GM21381 (cell line): ENCODE results near the gene GBP5.
"Not testable (repeated sequence)": the region's sequence is repeated elsewhere in the genome, so short reads cannot be mapped to it uniquely, and the experiment has no call there.

Source experiments
- ATAC-seq: cut with Tn5 transposase; IDR thresholded peaks from one replicate; pipeline ENCODE4 v1.9.1; 2021; ENCODE audit warnings: mild to moderate bottlenecking, moderate library complexity; ENCODE audit not compliant: unreplicated experiment

The GBP5 gene

DNA sequence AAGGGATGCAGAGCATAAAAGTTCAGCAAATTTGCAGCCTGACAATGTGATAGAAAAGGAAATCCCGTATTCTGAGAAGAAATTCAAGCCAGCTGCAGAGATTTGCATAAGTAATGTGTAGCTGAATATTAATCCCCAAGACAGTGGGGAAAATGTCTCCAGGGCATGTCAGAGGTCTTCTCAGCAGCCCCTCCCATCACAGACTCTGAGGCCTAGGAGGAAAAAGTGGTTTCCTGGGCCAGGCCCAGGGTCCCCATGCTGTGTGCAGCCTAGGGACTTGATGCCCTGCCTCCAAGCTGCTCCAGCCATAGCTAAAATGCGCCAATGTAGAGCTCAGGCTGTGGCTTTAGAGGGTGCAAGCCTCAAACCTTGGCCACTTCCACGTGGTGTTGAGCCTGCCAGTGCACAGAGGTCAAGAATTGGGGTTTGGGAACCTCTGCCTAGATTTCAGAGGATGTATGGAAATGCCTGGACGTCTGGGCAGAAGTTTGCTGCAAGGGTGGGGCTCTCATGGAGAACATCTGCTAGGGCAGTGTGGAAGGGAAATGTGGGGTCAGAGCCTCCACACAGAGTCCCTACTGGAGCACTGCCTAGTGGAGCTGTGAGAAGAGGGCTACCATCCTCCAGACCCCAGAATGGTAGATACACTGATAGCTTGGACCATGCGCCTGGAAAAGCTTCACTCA, 11.6 kb upstream of the GBP5 start:
- not testable (repeated sequence) for ATAC-seq

DNA sequence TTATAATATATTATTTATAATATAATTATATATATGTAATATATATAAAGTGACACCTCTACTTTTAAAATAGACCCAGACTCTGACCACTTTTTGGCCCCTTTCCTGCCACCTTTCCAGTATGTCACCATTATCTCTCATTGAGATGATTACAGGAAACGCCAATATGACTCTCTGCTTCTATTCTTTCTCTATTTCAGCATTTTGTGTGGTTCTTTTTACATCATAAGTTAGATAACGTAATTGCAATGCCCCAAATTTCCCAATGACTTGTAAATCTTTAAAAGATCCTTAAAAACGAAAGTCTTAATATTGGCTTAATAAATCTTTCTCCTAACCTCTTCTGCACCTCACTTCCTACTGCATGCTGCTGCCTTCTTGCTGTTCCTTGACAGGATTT, 8.1 kb upstream of the GBP5 start:
- ATAC-seq: no peak

DNA sequence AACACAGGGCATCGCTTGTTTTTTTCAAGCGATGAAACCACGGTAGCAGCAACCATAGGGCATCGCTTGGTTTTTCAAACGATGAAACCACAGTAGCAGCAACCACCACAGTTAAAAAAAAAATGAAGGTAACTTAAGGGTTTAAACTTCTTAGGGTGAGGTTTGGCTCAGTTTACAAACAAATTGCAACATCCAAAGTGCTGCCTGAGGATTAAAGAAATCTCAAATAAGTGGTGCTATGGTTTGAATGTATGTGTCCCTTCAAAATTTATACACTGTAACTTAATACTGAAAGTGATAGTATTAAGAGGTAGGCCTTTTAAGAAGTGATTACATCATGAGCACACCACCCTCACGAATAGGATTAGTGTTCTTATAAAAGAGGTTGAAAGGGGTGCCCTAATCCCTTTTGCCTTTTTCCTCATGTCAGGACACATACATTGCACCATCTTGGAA, 6.4 kb upstream of the GBP5 start:
- ATAC-seq: no peak

DNA sequence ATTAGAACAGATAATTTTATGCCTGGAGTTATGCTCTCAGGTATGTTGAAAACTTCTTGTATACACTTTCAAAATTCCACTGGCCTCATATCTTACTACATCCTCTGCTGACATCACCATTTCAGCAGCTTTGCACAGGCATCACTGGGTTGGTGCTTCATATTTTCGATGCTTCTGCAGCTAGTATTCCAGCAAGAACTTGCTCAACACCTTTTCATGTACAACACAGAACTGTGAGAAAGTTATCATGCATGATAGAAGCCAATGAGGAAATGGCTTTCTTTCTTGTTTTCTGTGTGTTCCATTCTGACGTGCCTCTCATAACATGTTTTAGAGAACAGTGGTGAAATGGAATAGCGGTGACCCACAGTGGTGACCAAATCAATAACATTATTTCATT, 5.1 kb upstream of the GBP5 start:
- no peak for ATAC-seq

DNA sequence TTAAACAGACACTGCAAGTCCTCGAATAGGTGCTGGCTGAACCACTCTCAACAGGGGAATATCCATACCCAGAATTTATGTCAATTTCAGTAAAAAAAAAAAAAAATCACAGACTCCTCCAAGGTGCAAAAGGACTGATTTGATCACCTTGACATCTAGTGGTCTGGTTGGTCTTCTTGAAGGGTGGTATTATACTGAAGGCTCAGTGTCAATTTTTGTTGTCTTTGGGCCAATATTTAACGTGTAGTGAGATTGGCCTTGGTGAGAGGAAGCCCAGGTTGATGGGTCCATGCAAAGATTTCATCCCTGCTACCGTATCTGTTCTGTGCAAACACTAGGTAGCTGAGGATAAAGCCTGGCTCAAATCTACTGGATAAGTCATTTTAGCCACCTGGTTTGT, 4.0 kb upstream of the GBP5 start:
- no peak for ATAC-seq

DNA sequence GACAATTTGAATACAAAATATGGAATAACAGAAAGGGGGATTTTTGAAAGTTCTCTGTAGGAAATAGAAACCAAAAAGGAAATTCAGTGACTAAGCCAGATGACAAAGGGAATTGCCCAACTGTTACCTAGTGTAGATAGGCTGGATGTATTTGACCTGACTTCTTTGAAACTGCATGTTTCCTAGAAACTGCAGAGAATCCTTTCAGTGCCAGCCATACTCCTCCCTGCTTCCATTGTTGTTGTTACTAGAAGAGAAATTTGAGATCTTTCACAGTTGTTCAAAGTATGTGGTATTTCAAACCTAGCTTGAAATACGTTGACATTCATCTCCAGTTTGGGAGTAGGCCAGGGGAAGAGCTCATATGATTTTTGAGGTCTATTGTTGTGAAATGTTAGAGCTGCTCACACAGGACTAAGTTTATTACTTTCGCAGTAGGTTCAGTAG, 1.8 kb upstream of the GBP5 start:
- no peak for ATAC-seq

DNA sequence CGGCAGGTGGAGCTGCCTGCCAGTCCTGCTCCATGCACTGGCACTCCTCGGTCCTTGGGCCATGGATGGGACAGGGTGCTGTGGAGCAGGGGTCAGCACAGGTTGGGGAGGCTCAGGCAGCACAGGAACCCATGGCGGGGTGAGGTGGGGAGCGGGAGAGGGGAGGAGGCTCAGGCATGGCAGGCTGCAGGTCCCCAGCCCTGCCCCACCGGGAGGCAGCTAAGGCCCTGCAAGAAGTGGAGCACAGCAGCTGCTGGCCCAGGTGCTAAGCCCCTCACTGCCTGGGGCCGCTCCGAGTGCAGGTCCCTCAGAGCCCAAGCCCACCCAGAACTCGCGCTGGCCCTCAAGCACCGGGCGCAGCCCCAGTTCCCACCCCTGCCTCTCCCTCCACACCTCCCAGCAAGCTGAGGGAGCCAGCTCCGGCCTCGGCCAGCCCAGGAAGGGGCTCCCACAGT, 691 bp upstream of the GBP5 start:
- no peak for ATAC-seq

DNA sequence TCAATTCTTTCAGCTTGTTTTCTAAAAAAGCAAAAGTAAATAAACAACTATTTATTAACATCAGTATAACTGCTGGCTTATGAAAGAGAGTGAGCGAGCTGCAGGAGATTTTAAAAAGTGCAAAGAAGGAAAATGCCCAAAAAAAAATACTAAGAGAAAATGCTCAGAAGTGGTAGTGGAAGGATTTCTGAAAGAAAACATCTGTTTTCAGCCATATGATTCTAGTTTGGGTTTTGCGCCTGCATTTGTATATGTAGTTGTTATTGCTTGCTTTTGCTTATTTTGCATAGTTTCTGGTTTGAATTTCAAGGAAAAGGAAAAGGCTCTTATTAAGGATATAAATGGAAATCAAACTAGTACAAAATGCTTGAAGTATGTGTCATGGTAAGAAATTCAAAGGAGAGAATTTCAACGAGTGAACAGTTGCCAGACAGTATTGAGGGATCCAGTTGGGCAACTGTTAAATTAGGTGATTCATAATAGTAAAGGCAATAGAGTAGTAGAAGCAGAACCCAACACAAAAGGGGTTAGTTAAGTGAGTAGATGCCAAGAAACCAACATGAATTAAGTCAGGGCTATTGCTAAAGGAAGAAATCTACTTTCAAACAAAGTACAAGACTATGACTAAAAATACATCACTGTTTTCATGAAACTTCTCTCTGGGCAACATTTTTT, 1.2 kb downstream of the GBP5 start:
- no peak for ATAC-seq

DNA sequence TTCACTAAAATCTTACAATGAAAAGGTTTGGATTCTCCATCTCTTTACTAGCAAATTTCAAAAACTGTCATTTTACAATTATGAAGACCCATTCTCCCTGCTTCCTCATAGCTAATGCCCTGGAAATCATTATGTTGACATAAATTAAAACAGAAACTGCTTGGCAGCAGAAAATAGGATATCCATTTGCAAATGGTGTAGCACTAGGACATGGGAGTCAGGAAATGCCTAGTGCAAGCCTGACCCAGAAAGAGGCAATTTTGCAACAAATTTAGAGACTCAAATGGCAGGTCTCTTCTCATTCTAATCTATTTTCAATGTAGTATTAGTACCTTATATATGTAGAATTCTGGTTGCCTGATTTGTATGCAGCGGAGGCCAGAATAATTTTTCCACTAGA, 2.2 kb downstream of the GBP5 start:
- ATAC-seq: no peak

DNA sequence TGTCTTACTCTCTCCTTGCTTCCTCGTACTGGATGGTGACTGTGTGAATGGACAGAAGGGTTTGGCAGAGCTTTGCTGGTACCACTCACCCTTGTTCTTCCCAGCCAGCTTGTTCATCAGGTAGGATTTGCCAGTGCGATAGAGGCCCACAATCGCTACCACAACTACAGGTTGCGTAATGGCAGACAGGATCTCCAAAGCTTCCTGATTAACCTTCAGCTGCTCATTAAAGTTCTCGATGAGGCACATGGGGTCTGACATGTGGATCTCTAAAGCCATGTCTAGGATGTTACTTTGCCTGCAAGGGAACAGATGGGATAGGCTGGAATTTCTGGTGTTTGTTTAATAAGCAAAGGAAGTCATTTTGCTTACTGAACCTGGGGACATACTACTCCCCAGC, 3.4 kb downstream of the GBP5 start:
- no peak for ATAC-seq

DNA sequence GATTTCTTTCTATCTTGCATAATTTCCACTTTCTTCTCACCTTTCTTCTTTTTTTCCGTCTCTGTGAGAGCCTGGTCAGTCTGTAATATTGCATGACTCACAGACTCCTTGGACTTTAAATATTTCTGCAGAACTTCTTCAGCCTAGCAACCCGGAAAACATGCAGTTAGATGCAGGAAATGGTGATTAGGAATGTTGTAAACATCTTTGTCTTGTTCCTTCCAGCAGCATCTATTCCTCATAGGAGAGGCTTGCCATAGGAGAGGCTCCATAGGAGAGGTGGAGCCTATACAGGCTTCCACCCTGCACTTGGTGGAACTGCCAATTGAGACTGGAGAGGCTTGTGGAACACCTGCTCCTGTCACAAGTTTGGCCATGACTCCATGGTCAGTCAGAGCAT, 10.0 kb downstream of the GBP5 start:
- ATAC-seq: no peak

DNA sequence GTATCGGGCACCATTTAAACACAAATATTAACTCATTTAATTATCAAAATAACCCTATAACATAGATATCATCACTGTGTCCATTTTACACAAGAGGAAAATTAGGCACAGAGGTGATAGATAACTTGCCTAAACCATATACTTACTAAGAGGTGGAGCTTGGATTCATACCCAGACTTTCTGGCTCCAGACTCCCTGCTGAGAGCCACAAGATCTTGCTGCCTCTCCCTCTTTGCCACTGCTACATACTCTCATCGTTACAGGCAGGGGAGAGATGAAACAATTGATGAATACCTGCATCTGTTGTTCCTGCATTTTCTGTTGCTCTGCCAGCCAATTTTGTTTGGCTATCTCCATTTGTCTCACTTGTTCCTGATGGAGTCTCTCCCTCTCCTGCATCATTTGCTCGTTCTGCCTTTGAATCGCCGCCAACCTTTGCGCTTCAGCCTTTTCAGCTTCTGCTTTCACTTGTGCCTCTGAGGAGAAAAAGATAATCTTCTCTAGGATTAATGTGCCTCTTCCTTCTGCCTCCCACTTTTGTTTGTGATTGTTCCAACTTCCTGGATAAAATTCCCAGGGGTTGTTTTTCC, 10.6 kb downstream of the GBP5 start:
- no peak for ATAC-seq

DNA sequence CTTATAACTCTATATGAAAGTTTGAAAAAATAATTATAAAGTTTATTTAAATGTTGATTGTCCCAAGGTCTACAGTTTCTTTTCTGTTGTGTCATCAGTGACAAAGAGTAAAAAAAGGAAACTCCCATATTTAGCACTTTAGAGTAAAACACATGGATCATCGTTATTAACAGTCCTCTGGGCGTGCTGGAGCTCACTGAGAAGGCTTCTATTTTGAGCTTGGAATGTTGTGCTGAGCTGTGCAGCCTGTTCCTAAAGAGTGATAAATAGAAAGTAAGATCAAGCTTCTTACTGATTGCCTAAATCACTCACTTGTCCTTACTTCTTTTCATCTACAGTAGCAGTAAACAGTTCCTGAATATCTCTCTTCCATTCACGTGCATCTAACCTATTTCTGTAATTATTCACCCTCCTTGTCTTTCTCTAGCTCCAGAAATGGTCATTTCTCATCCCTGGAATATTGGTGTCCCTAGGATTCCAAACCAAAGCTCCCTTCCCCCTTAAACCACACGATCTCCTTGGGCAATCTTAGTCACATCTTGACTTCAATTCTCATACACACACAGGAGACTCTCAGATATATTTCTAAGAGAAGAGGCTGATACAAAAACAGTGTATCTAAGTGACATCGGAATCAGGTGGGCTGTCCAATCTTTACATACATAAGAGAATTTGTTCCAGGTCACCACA, 11.9 kb downstream of the GBP5 start:
- no peak for ATAC-seq

DNA sequence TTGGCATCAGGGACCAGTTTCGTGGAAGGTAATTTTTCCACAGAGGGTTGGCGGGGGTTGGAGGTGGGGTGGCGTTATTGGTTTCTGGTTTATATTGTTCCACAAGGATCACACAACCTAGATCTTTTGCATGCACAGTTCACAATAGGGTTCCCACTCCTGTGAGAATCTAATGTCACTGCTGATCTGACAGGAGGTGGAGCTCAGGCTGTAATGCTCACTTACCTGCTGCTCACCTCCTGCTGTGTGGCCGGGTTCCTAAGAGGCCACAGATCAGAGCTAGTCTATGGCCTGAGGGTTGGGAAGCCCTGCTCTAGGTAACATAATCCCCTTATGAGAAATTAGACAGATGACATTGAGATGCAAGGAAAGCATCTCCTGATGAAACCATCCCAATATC, 12.6 kb downstream of the GBP5 start:
- no peak for ATAC-seq

DNA sequence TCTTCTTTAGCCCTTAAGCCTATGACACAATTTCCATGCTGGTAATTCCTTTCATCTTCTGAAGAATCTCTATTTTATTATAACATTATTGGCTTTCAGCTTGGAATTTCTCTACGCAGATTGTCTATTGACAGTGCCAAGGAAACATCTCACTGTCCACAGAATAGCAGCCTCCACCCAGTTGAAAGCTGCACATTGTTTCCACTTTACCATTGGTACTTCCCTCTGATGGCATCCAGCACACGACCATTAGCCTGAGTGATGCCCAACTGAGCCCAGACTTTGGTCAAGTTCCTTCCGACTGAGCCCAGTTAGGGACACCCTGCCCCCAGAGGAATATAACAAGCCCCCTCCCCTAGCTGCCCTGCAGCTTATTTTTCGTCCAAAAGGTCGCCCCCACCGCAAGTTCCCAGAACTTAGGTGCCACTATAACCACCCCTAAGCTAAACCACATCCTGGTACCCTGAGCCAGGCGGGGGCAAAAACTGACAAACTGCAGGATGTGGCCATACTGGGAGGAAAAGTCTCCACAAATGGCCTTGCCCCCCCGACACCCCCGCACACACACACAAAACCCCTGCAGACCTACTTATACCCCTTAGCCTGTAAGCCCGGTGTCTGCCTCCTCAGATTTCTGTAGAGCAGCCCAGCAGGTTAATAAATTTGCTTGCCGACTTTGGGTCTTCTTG, 13.2 kb downstream of the GBP5 start:
- no peak for ATAC-seq

DNA sequence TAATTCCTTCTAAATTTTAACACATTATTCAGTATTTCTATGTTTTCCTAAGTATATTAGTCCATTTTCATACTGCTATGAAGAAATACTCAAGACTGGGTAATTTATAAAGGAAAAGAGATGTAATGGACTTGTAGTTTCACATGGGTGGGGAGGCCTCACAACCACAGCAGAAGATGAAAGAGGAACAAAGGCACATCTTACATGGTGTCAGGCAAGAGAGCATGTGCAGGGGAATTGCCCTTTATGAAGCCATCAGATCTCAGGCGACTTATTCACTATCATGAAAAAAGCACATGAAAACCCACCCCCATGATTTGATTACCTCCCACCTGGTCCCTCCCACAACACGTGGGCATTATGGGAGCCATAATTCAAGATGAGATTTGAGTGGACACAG, 15.6 kb downstream of the GBP5 start:
- ATAC-seq: no peak

DNA sequence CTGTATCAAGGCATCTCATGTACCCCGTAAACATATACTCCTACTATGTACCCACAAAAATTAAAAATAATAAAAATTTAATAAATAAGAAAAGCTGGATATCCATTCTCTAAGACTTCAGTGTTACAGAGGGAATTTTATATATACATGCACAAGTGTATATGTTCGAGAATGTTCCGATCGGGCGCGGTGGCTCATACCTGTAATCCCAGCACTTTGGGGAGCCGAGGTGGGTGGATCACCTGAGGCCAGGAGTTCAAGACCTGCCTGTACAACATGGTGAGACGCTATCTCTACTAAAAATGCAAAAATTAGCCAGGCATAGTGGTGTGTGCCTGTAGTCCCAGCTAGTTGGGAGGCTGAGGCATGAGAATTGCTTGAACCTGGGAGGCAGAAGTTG, 17.1 kb downstream of the GBP5 start:
- not testable (repeated sequence) for ATAC-seq

DNA sequence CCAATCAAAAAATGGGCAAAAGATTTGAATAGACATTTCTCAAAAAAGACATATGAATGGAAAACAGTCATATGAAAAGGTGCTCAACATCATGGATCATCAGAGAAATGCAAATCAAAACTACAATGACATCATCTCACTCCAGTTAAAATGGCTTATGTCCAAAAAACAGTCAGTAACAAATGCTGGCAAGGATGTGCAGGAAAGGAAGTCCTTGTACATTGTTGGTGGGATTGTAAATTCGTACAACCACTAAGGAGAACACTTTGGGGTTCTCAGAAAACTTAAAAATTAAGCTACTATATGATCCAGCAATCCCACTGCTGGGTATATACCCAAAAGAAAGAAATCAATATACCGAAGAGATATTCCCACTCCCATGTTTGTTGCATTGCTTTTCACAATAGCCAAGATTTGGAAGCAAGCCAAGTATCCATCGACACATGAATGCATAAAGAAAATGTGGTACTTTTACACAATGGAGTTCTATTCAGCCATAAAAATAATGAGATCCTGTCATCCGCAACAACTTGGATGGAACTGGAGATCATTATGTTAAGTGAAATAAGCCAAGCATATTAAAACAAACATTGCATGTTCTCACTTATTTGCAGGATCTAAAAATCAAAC, 17.9 kb downstream of the GBP5 start:
- no peak for ATAC-seq

DNA sequence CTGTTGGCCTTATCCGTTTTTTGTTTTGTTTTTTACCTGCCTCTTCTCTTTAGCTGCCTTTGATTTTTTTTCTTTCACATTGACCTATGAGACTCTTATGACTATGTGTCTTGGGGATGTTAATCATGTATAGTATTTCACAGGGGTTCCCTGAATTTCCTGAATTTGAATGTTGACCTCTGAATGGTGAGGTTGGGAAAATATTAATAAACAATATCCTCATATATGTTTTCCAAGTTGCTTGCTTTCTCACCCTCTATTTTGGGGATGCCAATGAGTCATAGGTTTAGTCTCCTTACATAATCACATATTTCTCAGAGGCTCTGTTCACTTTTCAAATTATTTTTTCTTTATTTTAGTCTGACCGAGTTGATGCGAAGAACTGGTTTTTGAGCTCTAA, 29.6 kb downstream of the GBP5 start:
- no peak for ATAC-seq
